ENCODE measurements around the gene MOV10L1.
"Not testable (repeated sequence)": the region's sequence is repeated elsewhere in the genome, so short reads cannot be mapped to it uniquely, and the experiment has no call there.

MOV10L1 gene

GRCh38 chr22:50161508-50162390 is 71.9 kb downstream of the MOV10L1 start:
- DNase-seq: no peak

GRCh38 chr22:50162391-50162956 is 72.7 kb downstream of the MOV10L1 start:
- no peak for DNase-seq

GRCh38 chr22:50165436-50166123 is 75.8 kb downstream of the MOV10L1 start:
- DNase-seq: no peak

GRCh38 chr22:50167689-50168489 is 78.1 kb downstream of the MOV10L1 start:
- DNase-seq: no peak

GRCh38 chr22:50168490-50169180 is 78.8 kb downstream of the MOV10L1 start:
- DNase-seq: not testable (repeated sequence)

GRCh38 chr22:50169181-50169759 is 79.5 kb downstream of the MOV10L1 start:
- no peak for DNase-seq

- no peak for DNase-seq
Observed at GRCh38 chr22:50169774-50170341, 80.1 kb downstream of the MOV10L1 start.

GRCh38 chr22:50170453-50171318 is 80.9 kb downstream of the MOV10L1 start, which contains the start of gene PANX2:
Gene PANX2 (plus strand): TSS chr22:50170731. CDS start chr22:50170731, 0 bp downstream.
- DNase-seq: no peak

GRCh38 chr22:50171319-50171964 is 81.6 kb downstream of the MOV10L1 start:
- DNase-seq: no peak

GRCh38 chr22:50171965-50172421 is 82.2 kb downstream of the MOV10L1 start:
- no peak for DNase-seq

- DNase-seq: no peak
Observed at GRCh38 chr22:50173311-50173982, 83.6 kb downstream of the MOV10L1 start.

- no peak for DNase-seq
Observed at GRCh38 chr22:50173983-50174355, 84.2 kb downstream of the MOV10L1 start.

GRCh38 chr22:50174382-50175190 is 84.8 kb downstream of the MOV10L1 start:
- DNase-seq: no peak

- no peak for DNase-seq
Observed at GRCh38 chr22:50175191-50175461, 85.3 kb downstream of the MOV10L1 start.

GRCh38 chr22:50175921-50176849 is 86.4 kb downstream of the MOV10L1 start:
- no peak for DNase-seq

- DNase-seq: no peak
Observed at GRCh38 chr22:50176850-50177536, 87.2 kb downstream of the MOV10L1 start.

Data from NCI-H1436 treated with DMSO at 0.1 percent for 48 hours (cell line).